Liver (tissue), 3 donors: ENCODE data around the gene C6orf163.

Source experiments
- CTCF ChIP-seq: fragments of 150-350 bp; IDR thresholded peaks from 2 replicates; pipeline ENCODE4 v1.5.1; 2017; ENCODE audit warnings: improper control_type of control experiment, low read depth, low read length; ENCODE audit not compliant: missing input control
- GABPA ChIP-seq, 2 donors: IDR thresholded peaks in 1 of 2; conservative IDR thresholded peaks in 1 of 2; 2 replicates each; pipeline ENCODE4 v1.6.1; 2016; ENCODE audit warnings: antibody characterized with exemption in 2 of 2, mild to moderate bottlenecking in 1 of 2, moderate library complexity in 1 of 2
- JUND ChIP-seq, 2 donors: IDR thresholded peaks; 2 replicates each; pipeline ENCODE4 v1.6.1; 2016; ENCODE audit warnings: antibody characterized with exemption in 2 of 2
- MAX ChIP-seq: IDR thresholded peaks from 2 replicates; pipeline ENCODE4 v1.6.1; 2016; ENCODE audit warnings: antibody characterized with exemption
- RAD21 ChIP-seq, 2 donors: IDR thresholded peaks; 2 replicates each; pipeline ENCODE4 v1.6.1; 2016; ENCODE audit warnings: antibody characterized with exemption in 2 of 2, mild to moderate bottlenecking in 2 of 2
- REST ChIP-seq: IDR thresholded peaks from 2 replicates; pipeline ENCODE4 v1.6.1; 2016; ENCODE audit warnings: antibody characterized with exemption, mild to moderate bottlenecking
- RXRA ChIP-seq, 2 donors: IDR thresholded peaks; 2 replicates each; pipeline ENCODE4 v1.6.1; 2017 to 2018; ENCODE audit warnings: antibody characterized with exemption in 2 of 2, mild to moderate bottlenecking in 1 of 2
- SP1 ChIP-seq: IDR thresholded peaks from 2 replicates; pipeline ENCODE4 v1.6.1; 2018; ENCODE audit warnings: antibody characterized with exemption, mild to moderate bottlenecking
- TAF1 ChIP-seq: conservative IDR thresholded peaks from 2 replicates; pipeline ENCODE4 v1.6.1; 2016; ENCODE audit warnings: antibody characterized with exemption, mild to moderate bottlenecking
- YY1 ChIP-seq: IDR thresholded peaks from 2 replicates; pipeline ENCODE4 v1.6.1; 2016; ENCODE audit warnings: antibody characterized with exemption, mild to moderate bottlenecking
- ZBTB33 ChIP-seq: IDR thresholded peaks from 2 replicates; pipeline ENCODE4 v1.6.1; 2016; ENCODE audit warnings: antibody characterized with exemption
- donor health status: healthy.
- donor health status: healthy.

GRCh38 chr6:87364602-87365252 lies 20.1 kb downstream of the C6orf163 start:
- no peak for TF ChIP-seq CTCF
- no peak for TF ChIP-seq REST
- no peak for TF ChIP-seq SP1
- TF ChIP-seq RAD21 (IDR thresholded peaks at IDR 0.05): no peak
- TF ChIP-seq YY1: no peak
- no peak for TF ChIP-seq MAX
- TF ChIP-seq ZBTB33: no peak
- no peak for TF ChIP-seq JUND (IDR thresholded peaks at IDR 0.05)
- no peak for TF ChIP-seq GABPA (IDR thresholded peaks at IDR 0.05 in 1 of 2, conservative IDR thresholded peaks at IDR 0.05 in 1 of 2)
- TF ChIP-seq RXRA (IDR thresholded peaks at IDR 0.05): no peak
- no peak for TF ChIP-seq TAF1
